Stimulated activated CD8-positive, alpha-beta memory T cell treated with anti-CD3 and anti-CD28 coated beads, Interleukin-7, amount 100 ng/mL, for 4 hours (primary cell): ENCODE results near the gene SLC13A1.
"Not testable (repeated sequence)": the region's sequence is repeated elsewhere in the genome, so short reads cannot be mapped to it uniquely, and the experiment has no call there.

Source experiments
- DNase-seq, 2 donors: peaks; one replicate each; pipeline ENCODE4 v3.0.0-alpha.2; 2020; ENCODE audit warnings: low read depth in 2 of 2

Gene SLC13A1

GRCh38 chr7:123126171-123126570 is 73.6 kb downstream of the SLC13A1 start:
- no peak for DNase-seq

- DNase-seq, result no peak
Measured at GRCh38 chr7:123125231-123125630, 74.5 kb downstream of the SLC13A1 start.

DNA sequence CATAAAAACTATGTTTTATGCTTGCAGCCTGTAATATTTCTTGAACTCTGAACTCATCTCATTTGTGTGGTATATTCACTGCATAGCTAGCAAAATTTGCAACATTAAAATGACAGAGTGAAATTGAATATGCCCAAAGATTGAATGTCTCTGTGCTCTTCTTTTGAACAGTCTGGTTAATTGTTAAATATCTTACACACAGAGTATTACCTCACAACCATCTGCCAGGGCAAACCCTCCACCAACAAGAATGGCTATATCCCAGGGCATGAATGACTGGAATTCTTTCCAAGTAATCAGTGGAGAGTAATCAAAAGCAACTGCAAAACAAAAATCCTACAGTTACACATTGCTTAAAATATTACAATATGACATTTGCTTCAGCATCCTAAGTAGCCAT is 76.9 kb downstream of the SLC13A1 start:
- DNase-seq, result no peak

GRCh38 chr7:123120286-123120685 is 79.5 kb downstream of the SLC13A1 start:
- DNase-seq, result no peak

DNA sequence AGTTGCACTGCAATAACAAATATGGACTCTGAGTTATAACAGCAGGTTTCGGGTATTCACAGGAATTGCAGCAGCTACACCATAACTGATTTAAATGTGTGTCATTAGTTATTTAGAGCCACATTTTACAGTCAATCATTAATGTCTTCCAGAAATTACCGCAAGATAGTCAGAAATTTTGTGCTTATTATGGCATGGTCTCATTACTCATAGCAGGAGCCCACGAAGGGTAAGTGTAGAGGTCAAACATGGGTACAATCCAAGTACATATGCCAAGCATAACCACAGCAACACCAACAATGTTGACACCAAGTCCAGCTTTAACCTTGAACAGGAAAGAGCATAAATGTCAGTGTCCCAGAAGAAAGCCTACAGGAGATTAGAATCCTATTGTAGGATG is 84.4 kb downstream of the SLC13A1 start:
- DNase-seq, result no peak

DNA sequence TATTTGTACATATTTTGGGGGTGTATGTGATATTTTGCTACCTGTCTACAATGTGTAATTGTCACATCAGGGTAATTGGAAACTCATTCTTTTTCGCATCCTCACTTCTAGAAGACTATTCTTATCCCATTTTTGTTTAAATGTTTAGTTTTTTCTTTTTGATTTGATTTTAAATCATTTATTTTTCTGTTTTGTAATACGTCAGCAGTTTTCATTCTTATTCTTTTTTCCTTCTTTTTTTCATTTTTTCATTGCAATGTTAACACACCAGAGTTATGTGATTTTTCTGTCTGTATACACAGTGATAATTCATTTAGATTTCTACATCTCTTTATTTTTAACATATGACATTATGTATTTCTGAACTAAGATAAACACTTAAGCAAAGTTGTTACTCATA is 85.5 kb downstream of the SLC13A1 start:
- DNase-seq, result no peak

GRCh38 chr7:123112833-123113232 is 86.9 kb downstream of the SLC13A1 start:
- DNase-seq, result no peak

DNA sequence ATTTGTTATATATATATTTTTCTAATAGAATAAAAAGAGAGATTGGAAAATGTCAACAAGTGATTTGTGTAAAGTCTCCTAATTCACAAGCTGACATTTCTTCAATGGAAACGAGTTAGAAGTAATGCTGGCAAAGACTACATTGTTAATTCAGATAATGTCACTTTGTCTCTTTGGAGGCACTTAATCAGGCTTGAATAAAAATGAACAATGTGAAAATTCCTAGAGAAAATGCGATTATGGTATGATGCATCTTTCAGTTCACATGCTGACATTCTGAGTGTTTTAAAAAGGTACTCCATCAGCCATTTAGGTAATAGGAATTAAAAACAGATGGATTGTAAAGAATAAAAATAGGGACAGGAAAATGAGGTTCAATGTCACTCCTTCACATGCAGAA is 100.1 kb downstream of the SLC13A1 start:
- DNase-seq, result no peak

DNA sequence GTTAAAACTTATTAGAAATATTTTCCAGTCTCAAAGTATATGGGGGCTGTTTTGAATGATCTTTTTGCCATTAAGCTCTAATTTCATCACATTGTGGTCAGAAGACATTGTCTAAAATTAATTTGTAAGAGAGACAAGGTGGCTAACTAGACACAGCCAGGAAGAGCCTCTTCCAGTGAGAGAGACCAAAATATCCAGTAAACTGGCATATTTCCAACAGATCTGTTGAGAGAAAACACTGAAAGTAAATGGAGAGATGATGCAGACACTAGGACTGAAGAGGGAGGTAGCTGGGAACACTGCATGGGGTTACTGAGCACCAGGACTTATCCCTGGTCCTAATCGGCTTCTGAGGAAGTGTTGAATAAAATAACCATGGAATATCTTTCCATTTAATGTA is 102.8 kb downstream of the SLC13A1 start:
- DNase-seq, result no peak

- no peak for DNase-seq
Measured at GRCh38 chr7:123096434-123096833, 103.3 kb downstream of the SLC13A1 start.

DNA sequence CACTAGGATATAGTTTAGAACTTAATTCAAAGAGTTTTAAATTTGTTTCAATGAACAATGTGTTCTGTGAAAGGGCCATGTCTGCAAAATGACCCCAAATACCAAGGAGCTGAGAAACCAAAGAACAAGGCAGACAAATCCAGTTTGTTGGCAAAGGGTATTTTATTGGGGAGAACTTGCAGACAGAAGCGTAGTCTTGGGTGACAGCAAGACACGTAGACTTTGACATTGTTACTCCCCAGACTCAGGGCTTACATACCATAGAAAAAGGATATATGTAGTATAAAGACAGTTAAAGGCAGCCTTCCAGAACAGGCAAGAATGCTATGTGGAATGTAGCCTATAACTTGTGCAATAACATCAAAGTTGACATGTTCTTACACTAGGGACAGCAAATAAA is 109.3 kb downstream of the SLC13A1 start:
- no peak for DNase-seq

- DNase-seq, result not testable (repeated sequence)
Measured at GRCh38 chr7:123086910-123087309, 112.9 kb downstream of the SLC13A1 start.

DNA sequence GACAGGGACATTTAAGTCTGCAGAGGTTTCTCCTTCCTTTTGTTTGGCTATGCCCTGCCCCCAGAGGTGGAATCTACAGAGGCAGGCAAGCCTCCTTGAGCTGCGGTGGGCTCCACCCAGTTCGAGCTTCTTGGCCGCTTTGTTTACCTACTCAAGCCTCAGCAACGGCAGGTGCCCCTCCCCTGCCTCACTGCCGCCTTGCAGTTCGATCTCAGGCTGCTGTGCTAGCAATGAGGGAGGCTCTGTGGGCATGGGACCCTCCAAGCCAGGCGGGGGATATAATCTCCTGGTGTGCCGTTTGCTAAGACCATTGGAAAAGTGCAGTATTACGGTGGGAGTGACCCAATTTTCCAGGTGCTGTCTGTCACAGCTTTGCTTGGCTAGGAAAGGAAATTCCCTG is 114.9 kb downstream of the SLC13A1 start:
- not testable (repeated sequence) for DNase-seq

GRCh38 chr7:123079021-123079420 is 120.7 kb downstream of the SLC13A1 start:
- DNase-seq, result no peak

- DNase-seq, result no peak
Measured at GRCh38 chr7:123075838-123076467, 123.8 kb downstream of the SLC13A1 start.

GRCh38 chr7:123070702-123071286 is 129.0 kb downstream of the SLC13A1 start:
- DNase-seq, result no peak

GRCh38 chr7:123067814-123068213 is 132.0 kb downstream of the SLC13A1 start:
- DNase-seq, result no peak
